Activated CD8-positive, alpha-beta T cell treated with anti-CD3 and anti-CD28 coated beads, Interleukin-2, amount 10 ng/mL, durations not matched to agents 7 days and 5 days (primary cell): ENCODE results near the gene HEBP2. TPM values are rescaled to one million over a fixed set of nuclear protein-coding genes. Genes with fewer than 3 reads are reported as not detected.

ENCODE experiments used
- ATAC-seq: fragments of 150-1000 bp; cut with Tn5 transposase; one replicate; pipeline ENCODE4 v1.10.0; 2021; ENCODE audit warnings: moderate library complexity
- CTCF ChIA-PET: fragments of 350-600 bp; sonication (Branson Sonifier 250); formaldehyde crosslinking; loops from one replicate; lab custom pipeline; 2021; ENCODE audit warnings: antibody characterized with exemption; lab: Charles Lee
- POLR2A ChIA-PET: fragments of 350-600 bp; sonication (Branson Sonifier 250); formaldehyde crosslinking; loops from one replicate; lab custom pipeline; 2021; ENCODE audit warnings: antibody characterized with exemption; lab: Charles Lee
- DNase-seq: peaks from one replicate; pipeline ENCODE4 v3.0.0-alpha.2; 2020
- H3K27ac Mint-ChIP-seq: one replicate; pipeline ENCODE4 v1.8.0; 2021; ENCODE audit warnings: mild to moderate bottlenecking, mixed read lengths
- H3K27me3 Mint-ChIP-seq: one replicate; pipeline ENCODE4 v1.8.0; 2021; ENCODE audit warnings: low read depth, mixed read lengths
- H3K36me3 Mint-ChIP-seq: one replicate; pipeline ENCODE4 v1.8.0; 2021; ENCODE audit warnings: low read depth, mixed read lengths
- H3K4me1 Mint-ChIP-seq: one replicate; pipeline ENCODE4 v1.8.0; 2021; ENCODE audit warnings: low read depth, mixed read lengths
- H3K4me3 Mint-ChIP-seq: one replicate; pipeline ENCODE4 v1.8.0; 2021; ENCODE audit warnings: mild to moderate bottlenecking, mixed read lengths
- H3K9me3 Mint-ChIP-seq: one replicate; pipeline ENCODE4 v1.8.0; 2022; ENCODE audit warnings: mixed read lengths; ENCODE audit not compliant: insufficient read depth
- total RNA-seq, 2 experiments: library from RNA; stranded (reverse); gene quantifications; one replicate each; pipeline ENCODE4 v1.2.3, GENCODE V29; 2021

Gene HEBP2
- total RNA-seq, 2 experiments from 2014 or later, result 40.8 to 43.5 TPM

- H3K27me3 Mint-ChIP-seq, result peaks cover 8% of the 10 kb centered on the region
Measured at GRCh38 chr6:138401960-138402837, 1.8 kb upstream of the HEBP2 start.

GRCh38 chr6:138402838-138403187 is 1.2 kb upstream of the HEBP2 start:
- no peak for ATAC-seq
- Mint-ChIP-seq H3K9me3 (no peaks in the 10 kb centered on the region), H3K4me1 (peaks cover 21% of the 10 kb centered on the region), H3K27ac (no peak overlapping the region), H3K36me3 (peaks cover 22% of the 10 kb centered on the region), H3K4me3 (peak overlapping the region; percentile 76), H3K27me3 (peaks cover 8% of the 10 kb centered on the region)
- DNase-seq, result no peak
- CTCF ChIA-PET, result interaction anchor here (0.6 to 3.0 kb wide), 9 partner anchors 24 to 238 kb away, joined by 3 to 11 read pairs (median 4); no protein-coding TSS in a partner anchor
- POLR2A ChIA-PET, result interaction anchor here (0.9 kb wide), 1 partner anchor 12 kb away, joined by 4 read pairs; no protein-coding TSS in a partner anchor

More at GRCh38 chr6:138401960-138402837, 1.8 kb upstream of the HEBP2 start:
- Mint-ChIP-seq H3K4me1 (peaks cover 21% of the 10 kb centered on the region), H3K9me3 (no peaks in the 10 kb centered on the region), H3K4me3 (no peak overlapping the region), H3K36me3 (peaks cover 17% of the 10 kb centered on the region), H3K27ac (no peak overlapping the region)
- CTCF ChIA-PET, result interaction anchor here (0.8 to 3.0 kb wide), 6 partner anchors 25 to 116 kb away, joined by 3 to 11 read pairs (median 4); no protein-coding TSS in a partner anchor
- POLR2A ChIA-PET, result no interaction called here
- no peak for DNase-seq
- no peak for ATAC-seq

- DNase-seq (peak; percentile 52), ATAC-seq (peak; percentile 25)
- Mint-ChIP-seq H3K9me3 (no peaks in the 10 kb centered on the region), H3K4me3 (peak overlapping the region; percentile 76), H3K4me1 (peaks cover 21% of the 10 kb centered on the region), H3K27me3 (peaks cover 8% of the 10 kb centered on the region), H3K36me3 (peaks cover 26% of the 10 kb centered on the region), H3K27ac (peak overlapping the region; percentile 78)
- ChIA-PET POLR2A (interaction anchor here (0.9 to 1.2 kb wide), 2 partner anchors 11 to 52 kb away, joined by 4 to 5 read pairs; no protein-coding TSS in a partner anchor), CTCF (interaction anchor here (0.6 to 3.0 kb wide), 10 partner anchors 24 to 237 kb away, joined by 3 to 11 read pairs (median 4); no protein-coding TSS in a partner anchor)
Measured at GRCh38 chr6:138403324-138403800, 661 bp upstream of the HEBP2 start.

DNA sequence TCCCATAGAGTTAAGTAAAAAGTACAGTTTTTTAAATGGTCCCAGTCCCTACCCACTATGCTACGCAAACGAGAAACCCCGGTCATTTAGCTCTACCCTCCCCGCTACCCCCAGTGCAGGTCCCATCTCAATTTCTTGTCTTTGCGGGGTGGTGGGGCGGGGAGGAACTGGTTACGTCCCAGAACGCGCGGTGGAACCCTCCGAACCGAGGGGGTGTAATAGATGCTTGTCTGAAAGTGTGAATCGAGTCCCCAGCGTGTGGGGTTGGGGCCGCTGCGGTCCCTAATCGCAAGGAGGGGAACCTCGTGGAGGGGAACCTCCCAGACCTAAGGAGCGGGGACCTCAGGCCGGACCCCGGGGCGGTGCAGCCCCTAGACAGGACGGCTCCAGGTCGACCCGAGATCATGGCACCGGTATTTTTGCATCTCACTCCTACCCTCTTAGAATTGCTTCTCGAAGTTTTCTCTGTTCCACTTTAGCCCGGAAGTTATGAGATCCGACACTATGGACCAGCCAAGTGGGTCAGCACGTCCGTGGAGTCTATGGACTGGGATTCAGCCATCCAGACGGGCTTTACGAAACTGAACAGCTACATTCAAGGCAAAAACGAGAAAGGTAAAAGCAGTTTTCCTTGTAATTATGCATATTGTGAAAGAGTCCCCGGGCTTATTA is 779 bp downstream of the HEBP2 start:
- Mint-ChIP-seq H3K4me3 (peak overlapping the region; percentile 84), H3K9me3 (no peaks in the 10 kb centered on the region), H3K4me1 (peaks cover 21% of the 10 kb centered on the region), H3K36me3 (peaks cover 37% of the 10 kb centered on the region), H3K27me3 (peaks cover 8% of the 10 kb centered on the region), H3K27ac (peak overlapping the region; percentile 79)
- ChIA-PET CTCF (interaction anchor here (1.2 to 3.0 kb wide), 9 partner anchors 9 to 290 kb away, joined by 3 to 11 read pairs (median 5); no protein-coding TSS in a partner anchor), POLR2A (interaction anchor here (0.6 to 1.2 kb wide), 5 partner anchors 35 to 395 kb away, joined by 3 to 5 read pairs (median 3); partner anchors contain the start of gene PERP)
- DNase-seq (peak; percentile 51), ATAC-seq (peak; percentile 11)

GRCh38 chr6:138405816-138406413 is 1.9 kb downstream of the HEBP2 start:
- Mint-ChIP-seq H3K27ac (peak overlapping the region; percentile 42), H3K36me3 (peaks cover 45% of the 10 kb centered on the region), H3K9me3 (no peaks in the 10 kb centered on the region), H3K4me1 (peaks cover 25% of the 10 kb centered on the region), H3K4me3 (no peak overlapping the region), H3K27me3 (peaks cover 6% of the 10 kb centered on the region)
- ATAC-seq, result no peak
- no peak for DNase-seq
- ChIA-PET CTCF (interaction anchor here (1.1 to 1.9 kb wide), 6 partner anchors 10 to 185 kb away, joined by 3 to 7 read pairs (median 4); no protein-coding TSS in a partner anchor), POLR2A (interaction anchor here (0.7 kb wide), 1 partner anchor 546 kb away, joined by 3 read pairs; no protein-coding TSS in a partner anchor)

DNA sequence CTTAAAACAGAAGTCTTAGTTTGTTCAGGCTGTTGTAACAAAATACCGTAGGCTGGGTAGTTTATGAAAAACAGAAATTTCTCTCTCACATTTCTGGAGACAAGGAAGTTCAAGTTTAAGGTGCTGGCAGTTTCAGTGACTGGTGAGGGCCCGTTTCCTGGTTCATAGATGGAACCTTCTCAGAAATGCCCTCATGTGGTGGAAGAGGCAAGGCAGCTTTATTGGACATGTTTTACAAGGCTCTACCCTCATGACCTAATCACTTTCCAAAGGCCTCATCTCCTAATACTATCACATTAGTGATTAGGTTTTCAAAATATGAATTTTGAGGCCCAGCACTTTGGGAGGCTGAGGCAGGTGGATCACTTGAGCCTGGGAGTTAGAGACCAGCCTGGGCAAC is 2.4 kb downstream of the HEBP2 start:
- ATAC-seq (no peak), DNase-seq (no peak)
- ChIA-PET POLR2A (interaction anchor here (0.7 kb wide), 1 partner anchor 546 kb away, joined by 3 read pairs; no protein-coding TSS in a partner anchor), CTCF (interaction anchor here (1.1 to 1.6 kb wide), 4 partner anchors 9 to 103 kb away, joined by 3 to 7 read pairs (median 4); no protein-coding TSS in a partner anchor)
- no peaks in the 10 kb centered on the region for H3K9me3 Mint-ChIP-seq
- H3K36me3 Mint-ChIP-seq, result peaks cover 49% of the 10 kb centered on the region
- H3K4me3 Mint-ChIP-seq, result no peak overlapping the region
- H3K27ac Mint-ChIP-seq, result no peak overlapping the region
- H3K27me3 Mint-ChIP-seq, result peaks cover under 1% of the 10 kb centered on the region
- peaks cover 30% of the 10 kb centered on the region for H3K4me1 Mint-ChIP-seq

- Mint-ChIP-seq H3K9me3 (no peaks in the 10 kb centered on the region), H3K36me3 (peaks cover 67% of the 10 kb centered on the region), H3K4me1 (peaks cover 28% of the 10 kb centered on the region), H3K27me3 (no peaks in the 10 kb centered on the region), H3K27ac (no peak overlapping the region), H3K4me3 (no peak overlapping the region)
- no peak for DNase-seq
- ChIA-PET POLR2A (no interaction called here), CTCF (interaction anchor here (0.8 to 1.2 kb wide), 2 partner anchors 18 to 108 kb away, joined by 3 read pairs; no protein-coding TSS in a partner anchor)
- ATAC-seq, result no peak
Measured at GRCh38 chr6:138410048-138410735, 6.2 kb downstream of the HEBP2 start.

DNA sequence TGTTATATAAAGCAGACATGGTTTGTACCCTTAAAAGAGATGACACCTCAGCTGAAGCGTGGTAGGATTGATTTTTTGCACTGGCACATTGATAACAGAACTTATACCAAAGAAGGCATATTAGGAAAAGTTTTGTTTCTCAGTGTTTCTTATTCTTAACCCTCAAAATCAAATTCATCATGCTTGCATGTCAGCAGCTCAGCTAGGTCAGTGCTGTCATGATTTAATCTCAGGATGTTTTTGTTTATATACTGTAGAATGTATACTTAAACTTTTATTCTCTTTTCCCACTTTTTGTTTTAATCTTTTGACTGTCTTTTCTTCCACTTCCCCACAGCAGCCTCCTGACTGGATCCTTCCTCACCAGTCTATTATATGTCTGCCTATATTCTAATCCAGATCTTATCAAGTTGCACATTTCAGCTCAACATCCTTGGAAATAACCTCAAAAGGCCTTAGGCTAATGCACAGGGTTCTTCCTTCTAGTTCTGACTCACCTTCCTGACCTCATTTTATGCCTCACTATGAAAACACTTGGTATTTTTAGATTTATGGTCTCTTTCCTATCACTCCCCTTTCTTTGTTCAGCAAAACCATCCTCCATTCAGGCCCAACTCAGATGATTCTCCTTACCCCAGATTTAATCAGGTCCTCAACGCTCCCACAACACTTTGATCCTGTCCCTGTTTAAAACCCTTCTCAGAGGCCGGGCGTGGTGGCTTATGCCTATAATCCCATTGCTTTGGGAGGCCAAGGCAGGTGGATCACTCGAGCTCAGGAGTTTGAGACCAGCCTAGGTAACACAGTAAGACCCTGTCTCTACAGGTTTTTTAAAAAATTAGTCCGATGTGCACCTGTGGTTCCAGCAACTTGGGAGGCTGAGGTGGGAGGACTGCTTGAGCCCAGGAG is 7.2 kb downstream of the HEBP2 start:
- Mint-ChIP-seq H3K36me3 (peaks cover 63% of the 10 kb centered on the region), H3K9me3 (no peaks in the 10 kb centered on the region), H3K4me1 (peaks cover 18% of the 10 kb centered on the region), H3K27me3 (no peaks in the 10 kb centered on the region), H3K4me3 (no peak overlapping the region), H3K27ac (peak overlapping the region; percentile 51)
- CTCF ChIA-PET, result interaction anchor here (0.8 to 1.0 kb wide), 3 partner anchors 17 to 107 kb away, joined by 3 read pairs; no protein-coding TSS in a partner anchor
- DNase-seq (no peak), ATAC-seq (peak; percentile 51)
- POLR2A ChIA-PET, result interaction anchor here (0.6 kb wide), 1 partner anchor 530 kb away, joined by 3 read pairs; no protein-coding TSS in a partner anchor

- no peak for DNase-seq
- Mint-ChIP-seq H3K27me3 (no peaks in the 10 kb centered on the region), H3K27ac (no peak overlapping the region), H3K36me3 (peaks cover 47% of the 10 kb centered on the region), H3K9me3 (no peaks in the 10 kb centered on the region), H3K4me1 (peaks cover 15% of the 10 kb centered on the region), H3K4me3 (no peak overlapping the region)
- ATAC-seq, result no peak
- ChIA-PET CTCF (interaction anchor here (0.7 to 1.2 kb wide), 3 partner anchors 8 to 178 kb away, joined by 3 to 5 read pairs (median 3); no protein-coding TSS in a partner anchor), POLR2A (no interaction called here)
Measured at GRCh38 chr6:138415125-138415524, 11.1 kb downstream of the HEBP2 start.
